ENCODE data around the gene CYP4F22. TPM values are rescaled to one million over a fixed set of nuclear protein-coding genes. Genes with fewer than 3 reads are reported as not detected.

CYP4F22 gene
- total RNA-seq, 1 experiment from 2014 or later, result not detected

- Histone ChIP-seq H3K9ac (ENCODE audit: extremely low read depth, insufficient read length, low read length) (no peak overlapping the region), H4K20me1 (ENCODE audit: control insufficient read depth, insufficient read depth, insufficient read length) (no peaks in the 10 kb centered on the region), H3K18ac (ENCODE audit: insufficient read length, low read depth, low read length) (no peak overlapping the region), H4K5ac (ENCODE audit: insufficient read length, low read depth, low read length) (no peak overlapping the region), H3K27ac (ENCODE audit: insufficient read length, low read depth, low read length) (no peak overlapping the region), H3K79me2 (ENCODE audit: insufficient read depth, low read length) (no peaks in the 10 kb centered on the region), H2BK120ac (ENCODE audit: low read depth, low read length, poor library complexity, severe bottlenecking) (no peak overlapping the region), H3K4ac (ENCODE audit: low read depth, low read length) (no peak overlapping the region), H2BK5ac (ENCODE audit: insufficient read length, low read length) (no peak overlapping the region), H3K14ac (ENCODE audit: insufficient read depth, low read length) (no peak overlapping the region), H3K9me3 (ENCODE audit: control insufficient read depth, low read depth, low read length) (peaks cover 8% of the 10 kb centered on the region), H3K4me2 (ENCODE audit: insufficient read depth, insufficient read length, low read length) (peak overlapping the region; percentile 37), H3K56ac (ENCODE audit: insufficient read length, low read depth, low read length) (no peak overlapping the region), H3K79me1 (ENCODE audit: insufficient read depth, low read depth, low read length, poor library complexity, severe bottlenecking) (no peaks in the 10 kb centered on the region), H2BK12ac (ENCODE audit: insufficient read length, low read depth, low read length) (no peak overlapping the region), H3K4me1 (ENCODE audit: insufficient read depth, low read length) (no peaks in the 10 kb centered on the region), H2BK20ac (ENCODE audit: low read depth, low read length, poor library complexity, severe bottlenecking) (no peak overlapping the region), H3K23me2 (ENCODE audit: insufficient read length, low read depth, low read length, poor library complexity, severe bottlenecking) (no peaks in the 10 kb centered on the region), H4K8ac (replicated peaks; ENCODE audit: insufficient read length, low read depth, low read length) (no peak overlapping the region), H2AK5ac (ENCODE audit: insufficient read length, low read length) (no peak overlapping the region), H3K23ac (ENCODE audit: insufficient read length, low read depth, low read length) (no peak overlapping the region), H3T11ph (ENCODE audit: low read length) (no peak overlapping the region), H2BK15ac (ENCODE audit: low read depth, low read length) (no peak overlapping the region), H2AFZ (ENCODE audit: low read length) (peak overlapping the region; percentile 33), H3K27me3 (ENCODE audit: insufficient read depth, low read length) (no peaks in the 10 kb centered on the region), H4K91ac (ENCODE audit: insufficient read length, low read depth, low read length) (no peak overlapping the region)
- Mint-ChIP-seq H3K9me3 (peaks cover 5 to 37% of the 10 kb centered on the region in 2 experiments; a peak in 4 of 5 replicates), H3K27me3 (ENCODE audit: low read depth) (peaks cover 7% of the 10 kb centered on the region; the same call in 1 of the 2 replicates), H3K4me3 (peak overlapping the region; percentile 37 to 72), H3K36me3 (ENCODE audit: insufficient read depth in 1 of 3, low read depth in 3 of 3) (no peaks in the 10 kb centered on the region; a peak in 1 of 7 replicates), H3K27ac (no peak overlapping the region; a peak in 1 of 7 replicates), H3K4me1 (peaks cover 2% of the 10 kb centered on the region in 2 experiments; a peak in 3 of 4 replicates)
- TF ChIP-seq CTCF (conservative IDR thresholded peaks at IDR 0.05), result peak; percentile 73
- WGBS (ENCODE audit: extremely low coverage, insufficient read length, low lambda C conversion rate), result no CpG with 5 or more reads among the region's 49 CpGs
- peak; percentile 98 for DNase-seq
Measured at GRCh38 chr19:15555759-15556633, 47.7 kb downstream of the CYP4F22 start.
